HG02884 (cell line): ENCODE measurements around the gene ADGRD2.

Source experiments
- ATAC-seq: cut with Tn5 transposase; IDR thresholded peaks from one replicate; pipeline ENCODE4 v1.9.1; 2021; ENCODE audit warnings: mild to moderate bottlenecking, moderate library complexity; ENCODE audit not compliant: unreplicated experiment

The ADGRD2 gene

GRCh38 chr9:124436320-124436719 is 13.9 kb upstream of the ADGRD2 start:
- no peak for ATAC-seq

- ATAC-seq: no peak
Observed at GRCh38 chr9:124437086-124437485, 13.2 kb upstream of the ADGRD2 start.

DNA sequence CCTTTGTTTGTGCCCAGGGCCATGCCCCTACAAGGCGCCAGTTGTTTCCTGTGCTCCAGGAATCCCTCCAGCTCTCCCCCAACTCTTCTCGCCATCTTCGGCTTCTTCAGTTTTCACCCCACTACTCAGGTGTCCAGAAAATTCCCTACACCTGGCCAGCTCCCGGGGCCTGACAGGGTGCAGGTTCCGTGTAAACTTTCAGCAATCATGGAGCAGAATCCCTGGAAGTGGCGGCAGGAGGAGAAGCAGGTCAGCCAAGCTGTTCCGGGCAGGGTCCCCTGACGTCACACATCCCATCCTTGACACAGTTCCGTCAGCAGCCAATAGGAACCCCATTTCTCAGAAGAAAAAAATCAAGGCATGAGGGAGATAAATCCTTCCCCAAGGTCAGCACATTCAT is 12.2 kb upstream of the ADGRD2 start:
- ATAC-seq: no peak

GRCh38 chr9:124439086-124439485 is 11.2 kb upstream of the ADGRD2 start:
- no peak for ATAC-seq

- ATAC-seq: no peak
Observed at GRCh38 chr9:124439686-124440243, 10.5 kb upstream of the ADGRD2 start.

- ATAC-seq: no peak
Observed at GRCh38 chr9:124440786-124441185, 9.5 kb upstream of the ADGRD2 start.

GRCh38 chr9:124441291-124441690 is 9.0 kb upstream of the ADGRD2 start:
- ATAC-seq: no peak

DNA sequence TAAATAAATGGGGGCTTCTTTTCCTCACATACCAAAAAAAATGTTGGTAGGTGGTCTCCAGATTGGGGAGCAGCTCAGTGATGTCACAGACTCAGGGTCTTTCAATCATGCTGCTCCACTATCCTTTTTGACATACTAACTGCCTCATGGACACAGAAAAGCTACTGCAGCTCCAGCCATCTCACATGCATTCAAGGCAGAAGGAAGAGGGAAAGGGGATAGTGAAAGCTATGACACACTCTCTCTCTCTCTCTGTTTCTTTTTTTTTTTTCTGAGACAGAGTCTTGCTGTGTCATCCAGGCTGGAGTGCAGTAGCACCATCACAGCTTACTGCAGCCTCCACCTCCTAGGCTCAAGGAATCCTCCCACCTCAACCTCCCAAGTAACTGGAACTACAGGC is 7.9 kb upstream of the ADGRD2 start:
- no peak for ATAC-seq

DNA sequence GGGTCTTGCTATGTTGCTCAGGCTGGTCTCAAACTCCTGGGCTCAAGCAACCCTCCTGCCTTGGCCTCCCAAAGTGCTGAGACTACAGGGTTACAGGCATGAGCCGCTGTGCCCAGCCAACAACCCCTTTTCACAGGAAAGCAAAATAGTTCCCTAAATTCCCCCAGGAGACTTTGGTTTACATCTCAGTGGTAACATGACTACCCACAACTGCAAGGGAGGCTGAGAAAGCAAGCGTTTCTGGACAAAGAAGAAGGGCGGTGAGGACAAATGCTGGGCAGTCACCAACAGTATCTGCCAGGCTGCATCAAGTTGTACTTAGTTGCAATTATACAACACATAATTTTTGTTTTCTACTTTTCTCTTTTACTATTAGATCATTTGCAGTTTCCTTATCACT is 7.4 kb upstream of the ADGRD2 start:
- ATAC-seq: no peak

GRCh38 chr9:124443625-124444024 is 6.6 kb upstream of the ADGRD2 start:
- no peak for ATAC-seq

GRCh38 chr9:124444166-124444565 is 6.1 kb upstream of the ADGRD2 start:
- no peak for ATAC-seq

DNA sequence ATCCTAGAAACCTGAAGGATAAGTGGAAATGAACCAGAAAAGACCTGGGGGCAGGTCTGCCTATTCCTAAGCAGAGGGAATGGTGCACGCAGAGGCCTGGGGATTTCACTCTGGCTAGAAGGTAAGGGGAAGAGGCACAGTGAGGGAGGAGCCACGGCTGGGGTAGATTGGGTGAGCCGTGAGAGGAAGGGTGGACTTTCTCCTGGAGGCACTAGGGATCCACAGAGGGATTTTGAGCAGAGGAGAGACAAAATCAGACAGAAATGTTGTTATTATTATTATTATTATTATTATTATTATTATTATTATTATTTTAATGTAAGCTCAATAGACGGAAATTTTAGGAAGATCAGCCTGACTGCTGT is 3.0 kb upstream of the ADGRD2 start:
- ATAC-seq: no peak

DNA sequence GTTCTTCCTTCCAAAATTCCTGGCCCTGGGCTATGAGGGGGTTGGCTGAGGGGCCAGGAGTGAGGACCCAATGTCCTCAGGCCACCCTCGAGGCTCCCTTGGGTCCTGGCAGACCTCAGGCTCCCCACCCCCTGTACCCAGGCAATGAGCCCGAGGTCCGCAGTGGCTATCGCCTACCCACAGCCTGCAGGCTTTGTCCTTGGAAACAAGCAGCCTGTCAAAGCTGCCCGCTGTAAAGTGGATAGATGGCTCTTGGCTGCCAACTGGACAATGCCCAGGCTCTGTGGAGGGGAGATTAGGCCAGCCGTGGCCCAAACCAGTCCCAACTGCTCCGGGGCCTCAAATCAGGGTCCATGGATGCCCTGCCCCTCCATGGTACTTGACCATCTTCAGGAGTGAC is 2.2 kb upstream of the ADGRD2 start:
- ATAC-seq: no peak

- ATAC-seq: no peak
Observed at GRCh38 chr9:124449381-124450151, 685 bp upstream of the ADGRD2 start.

- ATAC-seq: no peak
Observed at GRCh38 chr9:124450931-124451661, 845 bp downstream of the ADGRD2 start.

DNA sequence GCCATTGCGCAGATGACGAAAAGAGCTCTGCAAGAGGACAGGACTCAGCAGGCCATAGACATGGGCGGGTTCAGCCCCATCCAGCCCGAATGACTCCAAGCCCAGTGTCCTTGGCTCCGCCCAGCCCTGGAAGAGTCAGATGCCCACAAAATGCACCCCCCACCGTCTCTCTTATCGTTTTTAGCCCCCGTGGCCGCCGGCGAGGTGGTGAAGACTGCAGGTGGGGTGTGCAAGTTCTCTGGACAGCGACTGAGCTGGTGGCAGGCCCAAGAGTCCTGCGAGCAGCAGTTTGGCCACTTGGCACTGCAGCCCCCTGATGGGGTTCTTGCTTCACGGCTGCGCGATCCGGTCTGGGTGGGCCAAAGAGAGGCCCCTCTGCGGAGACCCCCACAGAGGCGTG is 2.1 kb downstream of the ADGRD2 start:
- ATAC-seq: no peak

DNA sequence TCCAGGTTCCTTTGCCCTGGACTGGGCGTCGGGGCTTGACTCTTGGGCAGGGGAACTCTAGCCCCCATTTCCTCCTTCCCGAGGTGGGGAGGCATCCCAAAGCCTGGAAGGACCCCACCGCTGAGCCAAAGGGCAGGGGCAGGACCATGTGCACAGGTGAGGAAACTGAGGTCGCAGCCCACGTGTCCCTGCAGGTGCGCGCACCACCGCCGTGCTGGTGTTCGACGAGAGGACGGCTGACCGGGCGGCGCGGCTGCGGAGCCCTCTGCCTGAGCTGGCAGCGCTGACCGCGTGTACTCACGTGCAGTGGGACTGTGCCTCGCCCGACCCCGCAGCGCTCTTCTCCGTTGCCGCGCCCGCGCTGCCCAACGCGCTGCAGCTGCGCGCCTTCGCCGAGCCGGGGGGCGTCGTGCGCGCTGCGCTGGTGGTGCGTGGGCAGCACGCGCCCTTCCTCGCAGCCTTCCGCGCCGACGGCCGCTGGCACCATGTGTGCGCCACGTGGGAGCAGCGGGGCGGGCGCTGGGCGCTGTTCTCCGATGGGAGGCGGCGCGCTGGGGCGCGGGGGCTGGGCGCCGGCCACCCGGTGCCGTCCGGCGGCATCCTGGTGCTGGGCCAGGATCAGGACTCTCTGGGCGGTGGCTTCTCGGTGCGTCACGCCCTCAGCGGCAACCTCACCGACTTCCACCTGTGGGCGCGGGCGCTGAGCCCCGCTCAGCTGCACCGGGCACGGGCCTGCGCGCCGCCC is 2.8 kb downstream of the ADGRD2 start:
- no peak for ATAC-seq

DNA sequence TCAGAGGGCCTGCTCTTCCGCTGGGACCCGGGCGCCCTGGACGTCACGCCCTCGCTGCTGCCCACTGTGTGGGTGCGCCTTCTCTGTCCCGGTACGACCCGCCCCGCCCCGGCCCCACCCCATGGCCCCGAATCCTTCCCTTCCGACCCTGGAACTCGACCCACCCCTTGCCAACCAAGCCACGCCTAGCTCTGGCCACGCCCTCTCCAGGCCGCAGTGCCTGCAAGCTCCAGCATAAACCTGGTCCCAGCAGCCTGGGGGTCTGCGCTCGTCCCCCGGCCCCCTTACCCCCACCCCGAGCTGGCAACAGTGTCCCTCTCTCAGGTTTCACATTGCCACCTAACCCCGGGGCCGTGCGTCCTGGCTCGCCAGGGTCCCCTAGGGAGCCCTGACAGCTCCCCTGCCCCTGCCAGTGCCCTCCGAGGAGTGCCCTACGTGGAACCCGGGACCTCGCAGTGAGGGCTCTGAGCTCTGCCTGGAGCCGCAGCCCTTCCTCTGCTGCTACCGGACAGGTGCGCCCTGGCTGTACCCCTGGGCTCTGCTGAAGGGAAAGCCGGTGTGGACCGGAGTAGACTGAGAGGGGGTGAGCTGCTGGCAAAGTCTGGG is 3.4 kb downstream of the ADGRD2 start:
- no peak for ATAC-seq

DNA sequence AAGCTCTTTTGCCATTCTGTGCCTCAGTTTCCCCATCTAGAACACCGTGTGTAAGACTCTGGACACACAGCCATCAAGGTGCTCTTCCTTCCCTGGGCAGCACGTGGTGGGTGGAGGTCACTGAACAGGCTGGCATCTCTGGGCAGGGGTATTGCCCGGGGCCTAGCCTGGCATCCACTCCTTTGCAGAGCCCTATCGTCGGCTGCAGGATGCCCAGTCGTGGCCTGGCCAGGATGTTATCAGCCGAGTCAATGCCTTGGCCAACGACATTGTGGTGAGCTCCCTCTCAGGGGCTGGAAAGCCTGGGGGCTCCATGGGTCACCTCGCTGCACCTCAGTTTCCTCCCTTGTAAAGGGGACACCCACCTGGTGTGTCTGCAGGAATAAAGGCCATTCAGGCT is 4.0 kb downstream of the ADGRD2 start:
- ATAC-seq: no peak

DNA sequence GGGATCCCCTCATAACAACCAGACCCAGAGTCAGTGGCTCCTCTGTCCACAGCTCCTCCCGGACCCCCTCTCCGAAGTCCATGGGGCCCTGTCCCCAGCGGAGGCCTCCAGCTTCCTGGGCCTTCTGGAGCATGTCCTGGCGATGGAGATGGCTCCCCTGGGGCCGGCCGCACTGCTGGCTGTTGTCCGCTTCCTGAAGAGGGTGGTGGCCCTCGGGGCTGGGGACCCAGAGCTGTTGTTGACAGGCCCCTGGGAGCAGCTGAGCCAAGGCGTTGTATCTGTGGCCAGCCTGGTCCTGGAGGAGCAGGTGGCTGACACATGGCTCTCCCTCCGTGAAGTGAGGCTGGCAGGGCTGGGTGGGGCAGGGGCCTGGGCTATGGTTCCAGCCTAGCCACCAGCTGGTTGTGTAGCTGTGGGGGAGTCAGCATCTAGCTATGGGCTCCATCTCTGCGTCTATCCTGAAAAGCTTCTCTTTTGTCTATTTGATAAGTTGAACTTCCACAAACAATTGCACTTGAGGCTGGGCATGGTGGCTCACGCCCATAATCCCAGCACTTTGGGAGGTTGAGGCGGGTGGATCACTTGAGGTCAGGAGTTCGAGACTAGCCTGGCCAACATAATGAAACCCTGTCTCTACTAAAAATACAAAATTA is 4.7 kb downstream of the ADGRD2 start:
- ATAC-seq: no peak

- ATAC-seq: no peak
Observed at GRCh38 chr9:124455820-124456219, 5.6 kb downstream of the ADGRD2 start.
